Activated T-cell treated with anti-CD3 and anti-CD28 coated beads for 48 hours (primary cell): ENCODE results near the gene MLLT6.

Experiments used
- DNase-seq: peaks from one replicate; pipeline ENCODE4 v3.0.0-alpha.2; 2020; ENCODE audit warnings: low read depth

Gene MLLT6

DNA sequence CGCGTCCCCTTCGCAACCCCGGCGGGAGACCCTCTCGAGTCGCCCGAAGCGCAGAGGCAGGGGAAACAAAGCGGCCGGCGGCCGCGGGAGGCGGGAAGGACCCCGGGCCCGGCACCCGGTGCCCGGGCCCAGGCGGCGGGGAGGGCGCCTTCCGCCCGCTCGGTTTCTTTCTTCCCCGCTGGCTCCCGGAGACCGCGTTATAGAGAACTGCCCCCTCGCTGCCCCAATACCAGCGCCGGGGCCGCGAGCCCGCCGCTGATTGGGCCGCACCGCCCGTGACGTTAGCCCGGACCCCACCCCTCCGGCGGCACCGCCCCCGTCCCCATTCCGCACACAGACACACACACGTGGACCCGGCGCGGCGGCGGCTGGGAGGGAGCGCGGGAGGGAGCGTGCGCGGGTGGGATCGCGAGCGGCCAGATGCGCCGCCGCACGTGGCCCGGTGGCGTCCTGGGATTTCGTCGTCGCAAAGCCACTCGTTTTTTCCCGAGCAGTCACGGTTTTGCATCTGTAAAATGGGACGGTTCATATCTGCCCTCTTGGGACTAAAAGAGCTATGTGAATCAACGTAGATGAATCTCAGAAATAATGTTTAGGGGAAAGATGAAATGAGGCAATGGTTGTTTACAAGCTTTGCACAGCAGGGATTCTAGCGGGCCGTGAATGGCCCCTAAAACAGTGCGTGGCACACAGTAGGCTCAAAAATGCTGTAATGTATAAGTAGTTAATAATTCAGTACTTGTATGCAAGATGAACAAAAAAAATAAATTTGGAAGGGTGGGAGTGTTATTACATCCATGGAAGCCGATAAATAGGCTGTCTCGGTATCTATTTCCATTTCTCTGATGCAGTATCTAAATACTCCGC, 30.1 kb upstream of the MLLT6 start, which contains the start of gene EPOP:
TSS of gene EPOP (minus strand) at position 209 of the 867 bp plus-strand sequence. CDS start 462 bp downstream, outside the sequence.
- DNase-seq, result peak; percentile 95

GRCh38 chr17:38676706-38677504, 28.2 kb upstream of the MLLT6 start:
- peak; percentile 81 for DNase-seq

- no peak for DNase-seq
Observed at GRCh38 chr17:38677819-38678218, 27.3 kb upstream of the MLLT6 start.

GRCh38 chr17:38681096-38681495, 24.0 kb upstream of the MLLT6 start:
- DNase-seq, result no peak

- no peak for DNase-seq
Observed at GRCh38 chr17:38685491-38685890, 19.6 kb upstream of the MLLT6 start.

GRCh38 chr17:38687286-38687685, 17.8 kb upstream of the MLLT6 start:
- DNase-seq, result no peak

DNA sequence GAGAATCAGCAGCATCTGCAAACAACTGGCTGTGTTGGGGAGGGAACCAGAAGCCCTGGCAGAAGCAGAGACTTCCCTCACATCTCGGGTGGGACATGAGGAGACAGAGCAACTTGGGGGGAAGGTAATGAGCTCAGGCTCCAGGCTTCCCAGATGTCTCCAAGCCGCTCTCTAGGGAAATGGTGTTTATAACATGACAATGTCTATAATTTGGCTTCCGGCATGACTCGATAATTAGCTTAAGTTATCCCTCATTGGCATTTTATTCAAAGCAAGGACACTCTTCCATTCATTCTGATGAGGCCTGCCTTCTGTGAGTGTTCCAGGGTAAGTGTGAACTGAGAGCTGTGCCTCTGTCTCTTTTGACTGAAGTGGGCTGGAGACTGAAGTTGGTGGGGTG, 14.7 kb upstream of the MLLT6 start:
- DNase-seq, result no peak

- DNase-seq, result no peak
Observed at GRCh38 chr17:38691154-38691553, 13.9 kb upstream of the MLLT6 start.

- DNase-seq, result no peak
Observed at GRCh38 chr17:38693700-38694329, 11.3 kb upstream of the MLLT6 start.

DNA sequence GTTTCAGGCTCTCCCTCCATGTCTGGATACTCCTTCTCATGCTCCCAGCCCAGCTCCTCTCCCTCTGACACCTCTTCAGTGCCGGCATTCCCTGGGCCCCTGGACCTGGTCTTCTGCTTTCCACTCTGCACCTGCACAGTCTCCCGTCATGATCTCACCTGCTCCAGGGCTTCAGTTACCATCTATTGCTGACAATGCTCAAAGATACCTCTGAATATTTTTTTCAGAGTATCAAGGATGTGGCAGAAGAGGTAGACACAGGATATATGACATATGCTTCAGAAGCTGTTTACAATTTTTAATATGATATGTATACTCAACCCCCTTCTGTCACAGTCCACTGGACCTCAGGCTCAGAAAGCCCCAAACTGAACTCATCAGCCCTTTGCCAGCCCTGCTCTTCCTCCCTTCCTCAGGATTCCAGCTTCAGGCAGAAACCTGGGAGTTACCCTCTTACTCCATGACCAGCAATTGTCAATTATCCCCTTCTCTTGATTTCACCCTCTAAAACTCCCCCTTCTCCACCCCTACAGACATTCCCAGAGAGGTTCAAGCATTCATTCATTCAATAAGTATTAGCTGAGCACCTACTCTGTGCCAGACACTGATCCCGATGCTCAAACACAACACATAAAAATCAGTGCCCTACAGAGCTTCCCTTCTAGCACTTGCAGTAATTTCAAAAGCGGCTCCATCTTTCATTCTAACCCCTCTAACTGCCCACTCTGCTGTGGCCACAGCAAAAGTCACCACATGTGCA, 7.8 kb upstream of the MLLT6 start:
- DNase-seq, result no peak

- no peak for DNase-seq
Observed at GRCh38 chr17:38698760-38699159, 6.3 kb upstream of the MLLT6 start.

GRCh38 chr17:38701504-38702165, 3.4 kb upstream of the MLLT6 start:
- peak; percentile 85 for DNase-seq

GRCh38 chr17:38702166-38702915, 2.7 kb upstream of the MLLT6 start:
- peak; percentile 82 for DNase-seq

DNA sequence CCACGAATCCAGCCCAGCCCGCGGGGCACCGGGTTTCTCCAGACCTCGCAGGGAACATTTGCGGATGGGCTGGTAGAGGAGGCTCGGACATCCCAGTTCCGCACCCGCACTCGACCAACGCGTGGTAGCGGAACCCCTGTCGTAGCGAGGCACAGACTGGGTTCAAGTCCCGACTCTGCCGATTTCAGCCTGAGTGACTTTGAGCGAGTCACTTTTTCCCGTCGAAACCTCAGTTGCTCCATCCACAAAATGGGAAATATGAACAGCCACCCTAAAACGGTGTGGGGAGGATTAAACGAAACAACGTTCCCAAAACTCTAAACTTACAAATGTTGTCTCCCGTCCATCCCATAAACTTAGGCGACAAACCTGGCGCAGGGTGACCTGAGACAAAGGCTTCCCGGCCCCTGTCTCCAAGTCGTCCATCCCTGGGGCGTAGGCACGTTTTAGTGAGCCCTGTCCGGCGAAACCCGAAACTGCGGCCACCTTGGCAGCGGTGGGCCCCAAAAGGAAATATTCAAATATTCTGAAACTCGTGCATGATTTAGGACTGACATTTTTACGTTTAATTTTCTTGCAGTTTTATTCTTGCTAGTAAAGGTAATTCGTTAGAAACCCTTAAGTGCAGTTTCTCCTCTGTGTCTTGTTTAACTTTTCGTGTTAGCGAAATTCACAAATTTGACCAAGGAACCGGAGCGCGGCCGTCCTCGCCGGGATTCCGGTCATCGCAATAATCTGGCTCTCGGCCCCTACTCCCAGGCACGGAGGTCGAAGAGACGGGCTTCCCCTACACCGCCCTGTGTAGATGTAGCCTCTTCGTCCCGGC, 1.9 kb upstream of the MLLT6 start:
- DNase-seq, result no peak

GRCh38 chr17:38703742-38704605, 1.1 kb upstream of the MLLT6 start:
- DNase-seq, result peak; percentile 85

DNA sequence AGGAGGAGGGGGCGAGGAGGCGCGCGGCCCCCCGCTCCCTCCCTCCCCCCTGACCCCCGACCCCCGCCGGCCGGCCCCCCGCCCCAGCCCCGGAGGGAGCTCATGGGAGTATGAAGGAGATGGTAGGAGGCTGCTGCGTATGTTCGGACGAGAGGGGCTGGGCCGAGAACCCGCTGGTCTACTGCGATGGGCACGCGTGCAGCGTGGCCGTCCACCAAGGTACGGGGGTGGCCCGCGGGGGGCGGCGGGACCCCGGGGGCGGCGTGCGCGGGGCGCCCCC, 390 bp downstream of the MLLT6 start:
- DNase-seq, result no peak

DNA sequence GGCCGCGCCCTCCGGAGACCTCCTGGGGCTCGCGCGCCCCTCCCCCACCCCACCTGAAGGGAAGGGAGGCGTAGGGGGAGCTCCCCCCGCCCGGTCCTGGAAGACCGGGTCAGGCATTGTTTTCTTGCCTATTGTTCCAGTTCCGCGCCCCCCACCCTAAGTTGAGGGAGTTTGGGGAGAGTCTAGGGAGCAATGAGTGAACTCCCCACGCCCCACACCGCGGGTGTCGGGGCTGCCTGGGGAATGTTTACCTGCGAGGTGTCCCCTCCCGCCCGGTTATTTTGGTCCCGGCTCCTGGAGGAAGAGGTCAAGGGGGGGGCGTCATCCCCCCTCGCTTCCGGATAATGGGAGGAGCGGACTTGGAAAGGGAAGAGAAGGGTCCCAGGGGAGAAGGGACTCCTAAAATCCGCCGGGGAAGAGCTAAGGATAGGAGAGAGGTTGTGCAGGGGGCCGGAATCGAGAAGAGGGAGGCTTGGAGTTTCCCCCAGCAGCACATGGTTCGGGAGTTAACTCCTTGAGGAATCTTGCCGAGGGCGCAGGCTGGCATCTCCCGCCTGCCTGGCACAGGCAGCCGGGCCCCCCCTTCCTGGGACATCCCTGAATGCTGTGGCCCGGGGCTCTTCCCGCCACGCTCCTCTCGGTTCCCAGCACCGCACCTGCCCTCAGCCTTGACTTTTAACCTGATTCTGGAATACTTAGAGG, 881 bp downstream of the MLLT6 start:
- DNase-seq, result no peak

DNA sequence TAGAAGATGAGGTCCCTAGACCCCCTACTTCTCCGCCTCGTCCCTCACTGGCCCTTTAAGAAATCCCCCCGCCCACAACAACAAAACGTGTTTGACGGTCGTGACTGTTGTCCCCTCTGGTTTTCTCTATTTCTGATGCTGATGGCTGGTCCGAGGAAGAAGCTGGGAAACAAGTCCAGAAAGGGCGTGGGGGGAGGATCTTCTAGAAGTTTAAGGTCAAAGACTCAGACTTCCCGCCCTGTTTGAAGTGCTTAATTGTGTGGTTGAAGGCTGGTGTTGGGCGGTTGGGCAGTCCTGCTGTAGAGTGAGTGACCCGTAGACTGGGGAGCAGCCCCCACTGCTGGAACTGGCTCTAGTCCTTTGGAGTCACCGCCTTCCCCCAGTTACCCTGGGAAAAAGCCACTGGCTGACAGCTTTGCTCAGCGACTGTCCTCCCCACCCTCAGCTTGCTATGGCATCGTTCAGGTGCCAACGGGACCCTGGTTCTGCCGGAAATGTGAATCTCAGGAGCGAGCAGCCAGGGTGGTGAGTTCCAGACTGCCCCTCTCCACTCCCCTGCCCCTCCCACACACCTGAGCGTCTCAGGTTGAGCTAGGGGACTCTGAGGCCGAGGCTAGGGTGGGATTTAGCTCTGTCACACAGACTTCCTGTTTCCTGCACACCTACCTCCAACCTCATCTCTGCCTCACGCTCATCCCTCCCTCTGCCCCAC, 1.6 kb downstream of the MLLT6 start:
- no peak for DNase-seq
